Mesenchymal stem cell (in vitro differentiated cells and primary cell): ENCODE measurements around the gene LIX1L.
A peak's percentile ranks its signal among the peaks of the same experiment; 100 is the strongest.

Source experiments
- DNase-seq: peaks from one replicate; pipeline ENCODE4 v3.0.0-alpha.2; 2013
- H2AFZ ChIP-seq: one replicate; pipeline ENCODE4 v1.6.1; 2013; ENCODE audit warnings: low read depth, mild to moderate bottlenecking, control low read depth, inconsistent platforms, low read length, moderate library complexity
- H2AK5ac ChIP-seq: 2 replicates; pipeline ENCODE4 v1.6.1; 2013; ENCODE audit warnings: low read length, moderate library complexity, mild to moderate bottlenecking, inconsistent platforms; ENCODE audit not compliant: severe bottlenecking
- H2BK120ac ChIP-seq: one replicate; pipeline ENCODE4 v1.6.1; 2013; ENCODE audit warnings: low read depth, mild to moderate bottlenecking, inconsistent platforms, low read length, moderate library complexity
- H2BK12ac ChIP-seq, 2 experiments: one replicate each; pipeline ENCODE4 v1.6.1; 2013; ENCODE audit warnings: inconsistent platforms in 2 of 2, low read length in 2 of 2, mild to moderate bottlenecking in 2 of 2, moderate library complexity in 2 of 2, control low read depth in 1 of 2
- H2BK15ac ChIP-seq: one replicate; pipeline ENCODE4 v1.6.1; 2013; ENCODE audit warnings: mild to moderate bottlenecking, low read depth, inconsistent platforms; ENCODE audit not compliant: poor library complexity, severe bottlenecking
- H2BK5ac ChIP-seq: 2 replicates; pipeline ENCODE4 v1.6.1; 2013; ENCODE audit warnings: low read depth, mild to moderate bottlenecking, low read length, control low read depth, inconsistent platforms; ENCODE audit not compliant: poor library complexity, severe bottlenecking
- H3K14ac ChIP-seq, 2 experiments: one replicate each; pipeline ENCODE4 v1.6.1; 2013; ENCODE audit warnings: inconsistent platforms in 2 of 2, low read length in 2 of 2, control low read depth in 1 of 2, mild to moderate bottlenecking in 1 of 2, moderate library complexity in 1 of 2
- H3K18ac ChIP-seq, 2 experiments: one replicate each; pipeline ENCODE4 v1.6.1; 2013; ENCODE audit warnings: inconsistent platforms in 2 of 2, low read length in 2 of 2, control low read depth in 1 of 2, low read depth in 1 of 2, mild to moderate bottlenecking in 1 of 2
- H3K23ac ChIP-seq, 2 experiments: one replicate each; pipeline ENCODE4 v1.6.1; 2013; ENCODE audit warnings: inconsistent platforms in 2 of 2, low read length in 2 of 2, mild to moderate bottlenecking in 2 of 2, moderate library complexity in 2 of 2, control low read depth in 1 of 2
- H3K27ac ChIP-seq: 2 replicates; pipeline ENCODE4 v1.5.1; 2013; ENCODE audit warnings: mild to moderate bottlenecking, moderate library complexity, low read length, control low read depth, inconsistent platforms; ENCODE audit not compliant: poor library complexity, severe bottlenecking
- H3K27me3 ChIP-seq, 2 experiments: 2 replicates each; pipeline versions ENCODE4 v1.6.1 to v1.7.0; 2013; ENCODE audit warnings: low read length in 2 of 2, mild to moderate bottlenecking in 2 of 2, moderate library complexity in 2 of 2, control low read depth in 1 of 2, inconsistent platforms in 1 of 2; ENCODE audit not compliant: control insufficient read depth in 1 of 2, insufficient read depth in 1 of 2
- H3K36me3 ChIP-seq, 2 experiments: 2 replicates each; pipeline versions ENCODE4 v1.6.1 to v1.7.0; 2013; ENCODE audit warnings: low read length in 2 of 2, control low read depth in 1 of 2, inconsistent platforms in 1 of 2, low read depth in 1 of 2, mild to moderate bottlenecking in 1 of 2; ENCODE audit not compliant: insufficient read depth in 2 of 2, control insufficient read depth in 1 of 2
- H3K4ac ChIP-seq, 2 experiments: one replicate each; pipeline ENCODE4 v1.6.1; 2013; ENCODE audit warnings: inconsistent platforms in 2 of 2, low read length in 2 of 2, mild to moderate bottlenecking in 2 of 2, moderate library complexity in 2 of 2, control low read depth in 1 of 2, low read depth in 1 of 2
- H3K4me1 ChIP-seq: 2 replicates; pipeline ENCODE4 v1.6.1; 2013; ENCODE audit warnings: low read depth, low read length, control low read depth; ENCODE audit not compliant: control insufficient read depth, insufficient read depth
- H3K4me2 ChIP-seq: 2 replicates; pipeline ENCODE4 v1.6.1; 2013; ENCODE audit warnings: low read length, mild to moderate bottlenecking, inconsistent platforms; ENCODE audit not compliant: poor library complexity, severe bottlenecking
- H3K4me3 ChIP-seq, 2 experiments: 2 replicates each; pipeline versions ENCODE4 v1.5.1 to v1.7.0; 2013; ENCODE audit warnings: low read length in 2 of 2, mild to moderate bottlenecking in 2 of 2, control low read depth in 1 of 2, low read depth in 1 of 2; ENCODE audit not compliant: insufficient read depth in 1 of 2
- H3K79me1 ChIP-seq: replicated peaks from 2 replicates; pipeline ENCODE4 v1.6.1; 2013; ENCODE audit warnings: mild to moderate bottlenecking, control low read depth, low read length, inconsistent platforms; ENCODE audit not compliant: poor library complexity, severe bottlenecking
- H3K9ac ChIP-seq: 2 replicates; pipeline ENCODE4 v1.7.0; 2013; ENCODE audit warnings: mild to moderate bottlenecking, low read length, moderate library complexity
- H3K9me3 ChIP-seq: 2 replicates; pipeline ENCODE4 v1.7.0; 2013; ENCODE audit warnings: mild to moderate bottlenecking, low read length; ENCODE audit not compliant: control insufficient read depth
- H4K8ac ChIP-seq: one replicate; pipeline ENCODE4 v1.6.1; 2013; ENCODE audit warnings: inconsistent platforms, mild to moderate bottlenecking, low read length, moderate library complexity
- H4K91ac ChIP-seq: one replicate; pipeline ENCODE4 v1.6.1; 2013; ENCODE audit warnings: mild to moderate bottlenecking, low read length, inconsistent platforms
- WGBS: methylation state at CpG from one replicate; pipeline ENCODE4 v1.1.7; 2013; ENCODE audit warnings: mixed read lengths; 5-methylcytosine and 5-hydroxymethylcytosine counted together

The LIX1L gene

DNA sequence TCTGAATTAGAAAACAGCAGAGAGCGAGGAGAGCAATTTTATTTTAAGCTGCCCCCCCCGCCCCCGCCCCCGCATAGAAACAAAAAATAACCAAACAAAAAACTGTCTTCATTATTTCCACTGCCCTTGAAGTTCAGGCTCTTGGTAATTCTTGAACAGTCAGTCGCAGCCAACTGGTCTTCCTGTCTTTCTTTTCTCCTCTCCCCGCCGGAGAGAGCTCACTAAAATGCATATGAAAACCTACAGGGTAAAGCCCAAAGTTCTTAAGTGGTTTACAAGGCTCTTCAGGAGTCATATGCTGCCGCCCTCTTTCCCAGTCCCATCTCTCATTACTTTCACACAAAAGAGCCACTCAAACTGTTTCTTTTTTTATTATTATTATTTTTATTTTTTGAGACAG lies 71.0 kb downstream of the LIX1L start:
- H2BK120ac ChIP-seq, result no peak overlapping the region
- H3K14ac ChIP-seq, result no peak overlapping the region
- H3K18ac ChIP-seq, result no peak overlapping the region
- H3K27me3 ChIP-seq, result no peaks in the 10 kb centered on the region
- no peaks in the 10 kb centered on the region for H3K9me3 ChIP-seq
- peaks cover 2% of the 10 kb centered on the region for H3K79me1 ChIP-seq
- no peak overlapping the region for H2AFZ ChIP-seq
- H3K4ac ChIP-seq, result no peak overlapping the region
- no peak overlapping the region for H3K23ac ChIP-seq
- H3K9ac ChIP-seq, result no peak overlapping the region
- no peak overlapping the region for H2BK15ac ChIP-seq
- H2AK5ac ChIP-seq, result no peak overlapping the region
- H3K27ac ChIP-seq, result peak overlapping the region; percentile 11
- no peak overlapping the region for H2BK5ac ChIP-seq
- WGBS, result 70% methylated on average over 8 of the region's 8 CpGs
- H4K8ac ChIP-seq, result no peak overlapping the region
- no peak overlapping the region for H3K4me2 ChIP-seq
- H3K4me1 ChIP-seq, result peaks cover 26% of the 10 kb centered on the region
- H3K36me3 ChIP-seq, result peaks cover 0 to 11% of the 10 kb centered on the region in 2 experiments
- no peak overlapping the region for H2BK12ac ChIP-seq
- DNase-seq, result no peak
- no peak overlapping the region for H4K91ac ChIP-seq
- H3K4me3 ChIP-seq, result no peak overlapping the region

DNA sequence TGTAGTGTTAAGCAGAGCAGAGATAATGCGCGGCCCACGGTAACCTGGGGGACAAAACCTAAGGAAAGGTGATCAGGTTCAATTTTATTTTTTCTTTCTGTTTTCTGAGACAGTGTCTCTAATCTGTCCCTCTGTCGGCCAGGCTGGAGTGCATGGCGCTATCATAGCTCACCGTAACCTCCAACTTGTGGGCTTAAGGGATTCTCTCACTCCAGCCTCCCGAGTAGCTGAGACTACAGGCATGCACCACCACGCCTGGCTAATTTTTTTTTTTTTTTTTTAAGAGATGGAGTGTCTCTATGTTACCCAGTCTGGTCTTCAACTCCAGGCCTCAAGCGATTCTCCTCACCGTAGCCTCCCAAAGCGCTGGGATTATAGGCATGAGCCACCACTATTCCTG lies 71.4 kb downstream of the LIX1L start:
- Histone ChIP-seq H3K4me3 (peak overlapping the region in 1 of 2 experiments; percentile 84), H2BK12ac (no peak overlapping the region), H3K9ac (peak overlapping the region; percentile 42), H3K9me3 (no peaks in the 10 kb centered on the region), H3K27me3 (no peaks in the 10 kb centered on the region), H3K79me1 (peaks cover 2% of the 10 kb centered on the region), H3K4ac (no peak overlapping the region), H2AK5ac (no peak overlapping the region), H3K18ac (no peak overlapping the region), H3K4me2 (peak overlapping the region; percentile 80), H2AFZ (no peak overlapping the region), H2BK5ac (no peak overlapping the region), H3K27ac (no peak overlapping the region), H4K91ac (no peak overlapping the region), H2BK15ac (no peak overlapping the region), H3K36me3 (peaks cover 0 to 11% of the 10 kb centered on the region in 2 experiments), H3K23ac (no peak overlapping the region), H4K8ac (no peak overlapping the region), H2BK120ac (no peak overlapping the region), H3K4me1 (peaks cover 24% of the 10 kb centered on the region), H3K14ac (no peak overlapping the region)
- WGBS, result 64% methylated on average over 11 of the region's 11 CpGs
- DNase-seq, result no peak

DNA sequence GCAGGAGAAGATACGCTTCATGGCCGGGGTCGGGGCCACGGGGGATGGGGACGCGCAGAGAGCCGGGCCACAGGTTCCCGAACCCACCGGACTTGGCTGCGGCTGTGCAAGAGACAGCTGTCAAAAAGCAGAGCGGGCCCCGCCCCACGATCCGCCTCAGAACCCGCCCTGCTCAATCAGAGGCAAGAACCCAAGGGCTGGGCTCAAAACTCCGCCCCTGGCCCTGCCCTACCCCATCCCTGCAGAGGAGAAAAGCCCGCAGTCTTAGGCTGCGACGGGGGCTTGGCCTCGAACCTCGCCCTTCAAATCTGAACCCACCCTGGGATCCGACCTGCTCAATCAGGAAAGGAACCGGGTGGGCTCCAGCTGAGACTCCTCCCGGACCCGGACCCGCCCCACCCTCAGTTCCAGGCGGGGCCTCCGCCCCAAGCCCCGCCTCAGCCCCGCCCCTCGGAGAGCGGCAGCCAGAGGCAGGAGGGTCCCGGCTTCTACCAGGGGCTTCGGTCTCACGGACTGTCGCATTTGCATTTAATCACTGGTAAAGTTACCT lies 72.0 kb downstream of the LIX1L start, which contains the start of gene ANKRD35:
Gene ANKRD35 (minus strand): TSS at position 129 of the 550 bp plus-strand sequence. CDS start 108 bp downstream, at position 21.
- Histone ChIP-seq H3K79me1 (peaks cover 2% of the 10 kb centered on the region), H3K4me3 (peak within 1 kb of the TSS; percentile 72 to 84), H3K4ac (no peak within 1 kb of the TSS), H4K8ac (peak within 1 kb of the TSS; percentile 45), H2BK15ac (no peak within 1 kb of the TSS), H3K27ac (no peak within 1 kb of the TSS), H3K14ac (no peak within 1 kb of the TSS), H3K18ac (no peak within 1 kb of the TSS), H3K9me3 (no peaks in the 10 kb centered on the region), H2AFZ (no peak within 1 kb of the TSS), H2BK12ac (no peak within 1 kb of the TSS), H2AK5ac (no peak within 1 kb of the TSS), H4K91ac (no peak within 1 kb of the TSS), H3K27me3 (no peaks in the 10 kb centered on the region), H3K36me3 (peaks cover 0 to 11% of the 10 kb centered on the region in 2 experiments), H3K9ac (peak within 1 kb of the TSS; percentile 42), H3K23ac (peak within 1 kb of the TSS in 1 of 2 experiments; percentile 18), H2BK5ac (no peak within 1 kb of the TSS), H3K4me1 (peaks cover 23% of the 10 kb centered on the region), H2BK120ac (no peak within 1 kb of the TSS), H3K4me2 (peak within 1 kb of the TSS; percentile 80)
- under 1% methylated on average over 32 of the region's 36 CpGs for WGBS
- peak; percentile 74 for DNase-seq

DNA sequence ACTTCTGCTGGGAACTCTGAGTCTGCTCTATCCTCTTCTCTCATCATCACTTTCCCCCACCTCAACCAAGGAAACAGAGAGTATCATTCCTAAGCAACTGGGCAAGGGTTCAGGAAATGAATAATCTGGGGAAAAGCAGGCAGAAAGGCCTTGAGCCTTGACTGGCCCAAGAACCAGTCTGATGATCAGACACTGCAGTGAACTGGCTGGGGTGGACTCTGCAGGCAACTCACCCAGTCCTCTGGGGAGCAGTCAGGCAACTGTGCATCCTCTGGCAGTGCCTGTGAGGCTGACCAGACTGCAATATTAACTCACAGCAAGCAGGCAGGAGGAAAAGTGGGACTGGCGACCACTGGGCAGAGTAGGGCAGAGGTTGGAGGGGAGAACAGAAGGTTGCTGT lies 73.1 kb downstream of the LIX1L start:
- DNase-seq, result no peak
- H3K4ac ChIP-seq, result no peak overlapping the region
- H3K27me3 ChIP-seq, result no peaks in the 10 kb centered on the region
- no peak overlapping the region for H3K27ac ChIP-seq
- no peak overlapping the region for H2BK15ac ChIP-seq
- H3K79me1 ChIP-seq, result peaks cover under 1% of the 10 kb centered on the region
- H3K23ac ChIP-seq, result no peak overlapping the region
- H3K18ac ChIP-seq, result no peak overlapping the region
- H3K9ac ChIP-seq, result peak overlapping the region; percentile 17
- no peak overlapping the region for H2AK5ac ChIP-seq
- H2BK5ac ChIP-seq, result no peak overlapping the region
- WGBS, result 76% methylated on average over 1 of the region's 1 CpG
- H4K8ac ChIP-seq, result peak overlapping the region; percentile 45
- no peaks in the 10 kb centered on the region for H3K9me3 ChIP-seq
- H3K4me1 ChIP-seq, result peaks cover 21% of the 10 kb centered on the region
- H3K14ac ChIP-seq, result no peak overlapping the region
- no peak overlapping the region for H2BK120ac ChIP-seq
- peak overlapping the region in 1 of 2 experiments; percentile 84 for H3K4me3 ChIP-seq
- H2AFZ ChIP-seq, result no peak overlapping the region
- H3K36me3 ChIP-seq, result peaks cover 0 to 7% of the 10 kb centered on the region in 2 experiments
- H4K91ac ChIP-seq, result no peak overlapping the region
- no peak overlapping the region for H2BK12ac ChIP-seq
- no peak overlapping the region for H3K4me2 ChIP-seq
